Hepatocyte (in vitro differentiated cells): ENCODE results near the gene DNASE2.

Experiments used
- CTCF ChIP-seq: fragments of 200-600 bp; sonication (generic); IDR thresholded peaks from 2 replicates; pipeline ENCODE4 v1.5.1; 2016; ENCODE audit warnings: antibody characterized with exemption, mild to moderate bottlenecking; ENCODE audit not compliant: poor library complexity
- EZH2 ChIP-seq: fragments of 200-600 bp; sonication (generic); IDR thresholded peaks from 2 replicates; pipeline ENCODE4 v1.6.1; 2016; ENCODE audit warnings: antibody characterized with exemption, mild to moderate bottlenecking, borderline replicate concordance
- EZH2phosphoT487 ChIP-seq: fragments of 200-600 bp; sonication (generic); IDR thresholded peaks from one replicate; pipeline ENCODE4 v1.6.1; 2018; ENCODE audit warnings: antibody characterized with exemption, mild to moderate bottlenecking, low read depth, moderate library complexity; ENCODE audit not compliant: unreplicated experiment, severe bottlenecking

DNA sequence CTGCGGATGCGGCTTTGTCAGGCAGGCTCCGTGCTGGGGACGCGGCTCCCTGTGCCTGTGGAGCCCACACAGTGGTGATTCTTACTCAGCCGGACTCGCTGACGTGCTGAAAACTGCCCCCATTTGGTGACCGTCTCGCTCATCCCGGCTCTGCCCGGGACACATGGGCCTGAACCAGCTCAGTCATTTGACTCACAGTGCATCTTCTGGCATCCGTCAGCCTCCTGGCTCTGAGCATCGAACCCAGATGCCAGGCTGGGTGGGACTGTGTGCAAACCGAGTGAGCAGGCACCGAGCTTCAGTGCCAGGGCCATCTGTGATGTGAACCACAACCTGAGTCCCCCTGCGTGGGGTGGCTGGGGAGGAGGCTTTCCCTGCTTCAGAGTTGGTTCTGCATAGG, 15.2 kb upstream of the DNASE2 start:
- no peak for TF ChIP-seq CTCF
- TF ChIP-seq EZH2: no peak
- TF ChIP-seq EZH2phosphoT487: no peak
